ENCODE data around the gene NEU1. TPM values are rescaled to one million over a fixed set of nuclear protein-coding genes. Genes with fewer than 3 reads are reported as not detected.

Gene NEU1
- total RNA-seq, 1 donor from 2014 or later: 29.2 TPM

- DNase-seq (ENCODE audit: low spot score): no peak
Measured at GRCh38 chr6:31896493-31896855, 33.9 kb upstream of the NEU1 start.

- DNase-seq (ENCODE audit: low spot score): no peak
Measured at GRCh38 chr6:31892821-31893220, 30.2 kb upstream of the NEU1 start.

- no peak for DNase-seq (ENCODE audit: low spot score)
Measured at GRCh38 chr6:31889331-31889972, 26.8 kb upstream of the NEU1 start.

GRCh38 chr6:31888276-31889258 is 25.9 kb upstream of the NEU1 start:
- DNase-seq (ENCODE audit: low spot score): no peak

GRCh38 chr6:31887173-31888007 is 24.8 kb upstream of the NEU1 start:
- DNase-seq (ENCODE audit: low spot score): no peak

GRCh38 chr6:31886541-31886991 is 23.9 kb upstream of the NEU1 start:
- no peak for DNase-seq (ENCODE audit: low spot score)

- no peak for DNase-seq (ENCODE audit: low spot score)
Measured at GRCh38 chr6:31884528-31885035, 22.0 kb upstream of the NEU1 start.

GRCh38 chr6:31883676-31884075 is 21.1 kb upstream of the NEU1 start:
- no peak for DNase-seq (ENCODE audit: low spot score)

GRCh38 chr6:31882344-31882743 is 19.7 kb upstream of the NEU1 start:
- DNase-seq (ENCODE audit: low spot score): no peak

- no peak for DNase-seq (ENCODE audit: low spot score)
Measured at GRCh38 chr6:31881136-31881859, 18.7 kb upstream of the NEU1 start.

GRCh38 chr6:31880616-31881015 is 18.0 kb upstream of the NEU1 start:
- DNase-seq (ENCODE audit: low spot score): no peak

GRCh38 chr6:31879901-31880300 is 17.3 kb upstream of the NEU1 start:
- DNase-seq (ENCODE audit: low spot score): no peak

- DNase-seq (ENCODE audit: low spot score): no peak
Measured at GRCh38 chr6:31879143-31879542, 16.5 kb upstream of the NEU1 start.

GRCh38 chr6:31878726-31879125 is 16.1 kb upstream of the NEU1 start, which contains the start of gene SLC44A4:
Gene SLC44A4, minus strand, starts transcription at chr6:31878997. Its CDS starts 17 bp downstream, at chr6:31878980.
- peak; percentile 63 for DNase-seq (ENCODE audit: low spot score)

GRCh38 chr6:31878222-31878621 is 15.6 kb upstream of the NEU1 start:
- no peak for DNase-seq (ENCODE audit: low spot score)

- peak; percentile 81 for DNase-seq (ENCODE audit: low spot score)
Measured at GRCh38 chr6:31877651-31878161, 15.1 kb upstream of the NEU1 start.

- DNase-seq (ENCODE audit: low spot score): no peak
Measured at GRCh38 chr6:31877125-31877650, 14.6 kb upstream of the NEU1 start.

GRCh38 chr6:31876357-31876756 is 13.7 kb upstream of the NEU1 start:
- no peak for DNase-seq (ENCODE audit: low spot score)

GRCh38 chr6:31875877-31876276 is 13.3 kb upstream of the NEU1 start:
- DNase-seq (ENCODE audit: low spot score): no peak

GRCh38 chr6:31874836-31875572 is 12.4 kb upstream of the NEU1 start:
- no peak for DNase-seq (ENCODE audit: low spot score)

Data from ureter (tissue), 1 donor.